Measurements from ENCODE around the gene FILIP1. TPM values are rescaled to one million over a fixed set of nuclear protein-coding genes. Genes with fewer than 3 reads are reported as not detected.
A peak's percentile ranks its signal among the peaks of the same experiment; 100 is the strongest.

The FILIP1 gene
- total RNA-seq, 4 donors from 2014 or later, result 41.7 to 53.3 (median 48.4) TPM

- Histone ChIP-seq H3K4me3 (peak overlapping the region; percentile 55 to 62 (median 60)), H3K4me1 (peaks cover 25 to 60% (median 46%) of the 10 kb centered on the region in 4 donors), H3K27ac (replicated peaks in 1 of 4) (peak overlapping the region; percentile 85 to 89 (median 88)), H3K36me3 (no peaks in the 10 kb centered on the region), H3K27me3 (no peaks in the 10 kb centered on the region), H3K9me3 (no peaks in the 10 kb centered on the region)
- TF ChIP-seq POLR2A (IDR thresholded peaks at IDR 0.05; ENCODE audit: low read depth) (no peak), POLR2AphosphoS5 (IDR thresholded peaks at IDR 0.05) (peak; percentile 46 to 54)
- DNase-seq (ENCODE audit: extremely low spot score), result no peak
- 26% methylated on average over 3 of the region's 3 CpGs for WGBS
- intact Hi-C loops (cut with DNase I), result no loop called here
These were observed 1.0 kb downstream of the FILIP1 start for GRCh38 chr6:75492386-75493153.

GRCh38 chr6:75491291-75491690, 2.3 kb downstream of the FILIP1 start:
- Histone ChIP-seq H3K36me3 (no peaks in the 10 kb centered on the region), H3K4me3 (peak overlapping the region; percentile 55 to 62 (median 60)), H3K9me3 (no peaks in the 10 kb centered on the region), H3K4me1 (peaks cover 29 to 69% (median 57%) of the 10 kb centered on the region in 4 donors), H3K27me3 (no peaks in the 10 kb centered on the region), H3K27ac (replicated peaks in 1 of 4) (peak overlapping the region; percentile 85 to 89 (median 88))
- no peak for DNase-seq (ENCODE audit: extremely low spot score)
- TF ChIP-seq, protein P1, sequence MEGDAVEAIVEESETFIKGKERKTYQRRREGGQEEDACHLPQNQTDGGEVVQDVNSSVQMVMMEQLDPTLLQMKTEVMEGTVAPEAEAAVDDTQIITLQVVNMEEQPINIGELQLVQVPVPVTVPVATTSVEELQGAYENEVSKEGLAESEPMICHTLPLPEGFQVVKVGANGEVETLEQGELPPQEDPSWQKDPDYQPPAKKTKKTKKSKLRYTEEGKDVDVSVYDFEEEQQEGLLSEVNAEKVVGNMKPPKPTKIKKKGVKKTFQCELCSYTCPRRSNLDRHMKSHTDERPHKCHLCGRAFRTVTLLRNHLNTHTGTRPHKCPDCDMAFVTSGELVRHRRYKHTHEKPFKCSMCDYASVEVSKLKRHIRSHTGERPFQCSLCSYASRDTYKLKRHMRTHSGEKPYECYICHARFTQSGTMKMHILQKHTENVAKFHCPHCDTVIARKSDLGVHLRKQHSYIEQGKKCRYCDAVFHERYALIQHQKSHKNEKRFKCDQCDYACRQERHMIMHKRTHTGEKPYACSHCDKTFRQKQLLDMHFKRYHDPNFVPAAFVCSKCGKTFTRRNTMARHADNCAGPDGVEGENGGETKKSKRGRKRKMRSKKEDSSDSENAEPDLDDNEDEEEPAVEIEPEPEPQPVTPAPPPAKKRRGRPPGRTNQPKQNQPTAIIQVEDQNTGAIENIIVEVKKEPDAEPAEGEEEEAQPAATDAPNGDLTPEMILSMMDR (IDR thresholded peaks at IDR 0.05), result no peak
- TF ChIP-seq POLR2AphosphoS5 (IDR thresholded peaks at IDR 0.05) (no peak), POLR2A (IDR thresholded peaks at IDR 0.05; ENCODE audit: low read depth) (no peak), EP300 (IDR thresholded peaks at IDR 0.05) (no peak)
- intact Hi-C loops (cut with DNase I), result no loop called here
- WGBS, result 24% methylated on average over 1 of the region's 1 CpG

GRCh38 chr6:75490706-75491105, 2.9 kb downstream of the FILIP1 start:
- intact Hi-C loops (cut with DNase I), result no loop called here
- WGBS, result 38% methylated on average over 3 of the region's 3 CpGs
- DNase-seq (ENCODE audit: extremely low spot score), result no peak
- Histone ChIP-seq H3K27me3 (no peaks in the 10 kb centered on the region), H3K36me3 (no peaks in the 10 kb centered on the region), H3K4me3 (peak overlapping the region; percentile 55 to 62 (median 60)), H3K9me3 (no peaks in the 10 kb centered on the region), H3K27ac (replicated peaks in 1 of 4) (peak overlapping the region; percentile 85 to 89 (median 88)), H3K4me1 (peaks cover 29 to 69% (median 56%) of the 10 kb centered on the region in 4 donors)
- TF ChIP-seq POLR2AphosphoS5 (IDR thresholded peaks at IDR 0.05) (no peak), EP300 (IDR thresholded peaks at IDR 0.05) (no peak), POLR2A (IDR thresholded peaks at IDR 0.05; ENCODE audit: low read depth) (no peak)
- TF ChIP-seq, protein P1 (IDR thresholded peaks at IDR 0.05), result no peak

GRCh38 chr6:75489025-75489424, 4.6 kb downstream of the FILIP1 start:
- Histone ChIP-seq H3K36me3 (no peaks in the 10 kb centered on the region), H3K9me3 (no peaks in the 10 kb centered on the region), H3K27ac (replicated peaks in 1 of 4) (peak overlapping the region; percentile 85 to 89 (median 88)), H3K4me1 (peaks cover 14 to 71% (median 50%) of the 10 kb centered on the region in 4 donors), H3K4me3 (peak overlapping the region; percentile 31 to 61 (median 57)), H3K27me3 (no peaks in the 10 kb centered on the region)
- WGBS, result 17% methylated on average over 1 of the region's 1 CpG
- no peak for TF ChIP-seq POLR2A (IDR thresholded peaks at IDR 0.05; ENCODE audit: low read depth)
- no peak for TF ChIP-seq POLR2AphosphoS5 (IDR thresholded peaks at IDR 0.05)
- no peak for TF ChIP-seq EP300 (IDR thresholded peaks at IDR 0.05)
- TF ChIP-seq, protein P1 (IDR thresholded peaks at IDR 0.05), result no peak
- intact Hi-C loops (cut with DNase I), result no loop called here
- no peak for DNase-seq (ENCODE audit: extremely low spot score)

- peaks cover 22 to 79% (median 58%) of the 10 kb centered on the region in 4 donors for H3K4me1 ChIP-seq
- H3K36me3 ChIP-seq, result no peaks in the 10 kb centered on the region
- peak overlapping the region; percentile 85 to 89 (median 88) for H3K27ac ChIP-seq (replicated peaks in 1 of 4)
- intact Hi-C loops (cut with DNase I), result no loop called here
- H3K4me3 ChIP-seq, result peak overlapping the region; percentile 31 to 61 (median 57)
- TF ChIP-seq EP300 (IDR thresholded peaks at IDR 0.05) (no peak), POLR2A (IDR thresholded peaks at IDR 0.05; ENCODE audit: low read depth) (no peak), POLR2AphosphoS5 (IDR thresholded peaks at IDR 0.05) (no peak)
- TF ChIP-seq, protein P1 (IDR thresholded peaks at IDR 0.05), result no peak
- no peaks in the 10 kb centered on the region for H3K27me3 ChIP-seq
- DNase-seq (ENCODE audit: extremely low spot score), result no peak
- H3K9me3 ChIP-seq, result no peaks in the 10 kb centered on the region
- WGBS, result 4% methylated on average over 1 of the region's 1 CpG
These were observed 5.6 kb downstream of the FILIP1 start for GRCh38 chr6:75488033-75488432.
